GM06990 (cell line): Measurements from ENCODE around the gene LRRC27.

Source experiments
- DNase-seq: peaks from one replicate; pipeline ENCODE4 v3.0.0-alpha.2; 2011; ENCODE audit not compliant: insufficient read length; ENCODE audit errors: extremely low read depth
- H3K27me3 ChIP-seq: replicated peaks from 2 replicates; pipeline ENCODE4 v1.6.0; 2011; ENCODE audit warnings: low read length; ENCODE audit not compliant: control insufficient read depth, insufficient read depth
- H3K36me3 ChIP-seq: 2 replicates; pipeline ENCODE4 v1.5.1; 2011; ENCODE audit warnings: low read length; ENCODE audit not compliant: control insufficient read depth, insufficient read depth
- H3K4me3 ChIP-seq: replicated peaks from 2 replicates; pipeline ENCODE4 v1.5.1; 2011; ENCODE audit warnings: low read depth, mild to moderate bottlenecking, control low read depth, low read length
- TF ChIP-seq, protein P1 (sequence below): IDR thresholded peaks from 2 replicates; pipeline ENCODE4 v1.5.1; 2011; ENCODE audit warnings: low read length, control low read depth, mild to moderate bottlenecking, inconsistent platforms; ENCODE audit not compliant: insufficient read depth, poor library complexity, severe bottlenecking

Gene LRRC27

DNA sequence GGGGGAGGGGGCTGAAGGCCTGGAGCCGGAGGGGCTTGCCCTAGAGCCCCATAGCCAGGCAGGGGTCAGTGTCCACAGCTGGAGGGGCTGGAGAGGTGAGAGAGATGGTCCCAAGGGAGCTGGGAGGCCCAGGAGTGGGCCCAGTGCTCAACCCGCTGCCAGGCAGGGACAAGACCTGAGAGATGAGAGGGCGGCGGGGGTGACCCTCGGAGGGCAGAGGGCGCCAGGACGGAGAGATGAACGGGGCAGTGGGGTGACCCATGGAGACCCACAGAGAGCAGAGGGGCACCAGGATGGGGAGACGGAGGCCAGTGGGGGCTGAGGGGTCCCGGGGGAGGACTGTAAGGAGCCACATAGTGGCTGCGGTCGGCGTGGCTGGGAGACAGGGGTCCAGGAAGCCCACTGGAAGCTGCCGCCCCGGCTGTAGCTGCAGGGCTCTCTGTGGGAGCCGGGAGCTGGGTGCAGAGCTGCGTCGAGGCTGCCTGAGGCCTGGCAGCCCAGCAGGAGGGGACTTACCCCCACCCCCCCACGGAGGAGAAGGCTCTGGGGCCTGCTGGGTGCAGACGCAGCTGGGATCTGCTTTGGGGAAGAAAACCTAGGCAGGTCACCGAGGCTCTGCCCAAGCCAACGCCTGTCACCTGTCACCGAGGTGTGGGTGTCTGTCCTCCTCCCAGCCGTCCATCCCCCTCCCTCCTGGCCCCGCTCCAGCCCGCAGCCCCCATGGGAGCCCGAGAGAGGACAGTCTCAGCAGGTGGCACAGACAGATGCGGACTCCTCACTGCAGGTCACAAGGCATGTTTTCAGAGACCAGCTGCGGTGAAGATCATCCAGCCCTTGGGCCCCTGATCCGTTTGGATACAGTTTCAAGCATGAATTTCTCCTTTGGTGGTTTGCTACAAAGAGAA is 90.1 kb downstream of the LRRC27 start:
- peak; percentile 76 for DNase-seq
- Histone ChIP-seq H3K36me3 (no peaks in the 10 kb centered on the region), H3K4me3 (no peak overlapping the region), H3K27me3 (no peaks in the 10 kb centered on the region; the same call in 1 of the 2 replicates)
- TF ChIP-seq, protein P1, sequence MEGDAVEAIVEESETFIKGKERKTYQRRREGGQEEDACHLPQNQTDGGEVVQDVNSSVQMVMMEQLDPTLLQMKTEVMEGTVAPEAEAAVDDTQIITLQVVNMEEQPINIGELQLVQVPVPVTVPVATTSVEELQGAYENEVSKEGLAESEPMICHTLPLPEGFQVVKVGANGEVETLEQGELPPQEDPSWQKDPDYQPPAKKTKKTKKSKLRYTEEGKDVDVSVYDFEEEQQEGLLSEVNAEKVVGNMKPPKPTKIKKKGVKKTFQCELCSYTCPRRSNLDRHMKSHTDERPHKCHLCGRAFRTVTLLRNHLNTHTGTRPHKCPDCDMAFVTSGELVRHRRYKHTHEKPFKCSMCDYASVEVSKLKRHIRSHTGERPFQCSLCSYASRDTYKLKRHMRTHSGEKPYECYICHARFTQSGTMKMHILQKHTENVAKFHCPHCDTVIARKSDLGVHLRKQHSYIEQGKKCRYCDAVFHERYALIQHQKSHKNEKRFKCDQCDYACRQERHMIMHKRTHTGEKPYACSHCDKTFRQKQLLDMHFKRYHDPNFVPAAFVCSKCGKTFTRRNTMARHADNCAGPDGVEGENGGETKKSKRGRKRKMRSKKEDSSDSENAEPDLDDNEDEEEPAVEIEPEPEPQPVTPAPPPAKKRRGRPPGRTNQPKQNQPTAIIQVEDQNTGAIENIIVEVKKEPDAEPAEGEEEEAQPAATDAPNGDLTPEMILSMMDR, result no peak

DNA sequence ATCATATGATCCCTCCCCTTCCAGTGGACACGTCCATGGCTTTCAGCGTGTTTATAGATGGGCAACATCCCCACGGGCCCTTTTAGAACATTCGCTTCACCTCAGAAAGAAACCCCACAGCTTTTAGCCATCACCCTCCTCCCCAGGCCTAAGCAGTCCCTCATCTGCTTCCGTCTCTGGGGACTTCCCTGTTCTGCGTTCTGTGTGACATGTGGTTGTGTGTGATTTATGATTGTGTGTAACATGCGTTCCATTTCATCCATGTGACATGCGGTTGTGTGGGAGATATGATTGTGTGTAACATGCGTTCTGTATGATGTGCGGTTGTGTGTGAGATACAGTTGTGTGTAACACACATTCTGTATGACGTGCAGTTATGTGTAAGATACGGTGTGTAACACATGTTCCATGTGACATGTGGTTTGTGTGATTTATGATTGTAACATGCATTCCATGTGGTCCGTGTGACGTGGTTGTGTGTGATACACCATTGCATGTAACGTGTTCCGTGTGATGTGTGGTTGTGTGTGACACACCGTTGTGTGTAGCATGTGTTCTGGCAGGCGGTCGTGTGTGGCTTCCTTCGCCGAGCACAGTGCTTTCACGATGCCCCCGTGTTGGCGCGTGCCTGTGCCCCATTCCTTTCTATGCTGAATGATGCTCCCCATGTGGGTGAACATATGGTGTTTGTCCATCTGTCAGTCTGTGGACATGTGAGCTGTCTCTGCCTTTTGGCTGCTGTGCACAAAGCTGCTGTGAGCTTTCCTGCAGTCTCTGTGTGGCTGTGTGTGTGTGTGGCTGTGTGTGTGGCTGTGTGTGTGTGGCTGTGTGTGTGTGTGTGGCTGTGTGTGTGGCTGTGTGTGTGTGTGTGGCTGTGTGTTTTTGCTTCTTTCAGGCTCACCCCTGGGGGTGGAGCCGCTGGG is 91.2 kb downstream of the LRRC27 start:
- Histone ChIP-seq H3K36me3 (no peaks in the 10 kb centered on the region), H3K4me3 (no peak overlapping the region), H3K27me3 (no peaks in the 10 kb centered on the region; the same call in 1 of the 2 replicates)
- DNase-seq, result no peak
- TF ChIP-seq, protein P1, result no peak

DNA sequence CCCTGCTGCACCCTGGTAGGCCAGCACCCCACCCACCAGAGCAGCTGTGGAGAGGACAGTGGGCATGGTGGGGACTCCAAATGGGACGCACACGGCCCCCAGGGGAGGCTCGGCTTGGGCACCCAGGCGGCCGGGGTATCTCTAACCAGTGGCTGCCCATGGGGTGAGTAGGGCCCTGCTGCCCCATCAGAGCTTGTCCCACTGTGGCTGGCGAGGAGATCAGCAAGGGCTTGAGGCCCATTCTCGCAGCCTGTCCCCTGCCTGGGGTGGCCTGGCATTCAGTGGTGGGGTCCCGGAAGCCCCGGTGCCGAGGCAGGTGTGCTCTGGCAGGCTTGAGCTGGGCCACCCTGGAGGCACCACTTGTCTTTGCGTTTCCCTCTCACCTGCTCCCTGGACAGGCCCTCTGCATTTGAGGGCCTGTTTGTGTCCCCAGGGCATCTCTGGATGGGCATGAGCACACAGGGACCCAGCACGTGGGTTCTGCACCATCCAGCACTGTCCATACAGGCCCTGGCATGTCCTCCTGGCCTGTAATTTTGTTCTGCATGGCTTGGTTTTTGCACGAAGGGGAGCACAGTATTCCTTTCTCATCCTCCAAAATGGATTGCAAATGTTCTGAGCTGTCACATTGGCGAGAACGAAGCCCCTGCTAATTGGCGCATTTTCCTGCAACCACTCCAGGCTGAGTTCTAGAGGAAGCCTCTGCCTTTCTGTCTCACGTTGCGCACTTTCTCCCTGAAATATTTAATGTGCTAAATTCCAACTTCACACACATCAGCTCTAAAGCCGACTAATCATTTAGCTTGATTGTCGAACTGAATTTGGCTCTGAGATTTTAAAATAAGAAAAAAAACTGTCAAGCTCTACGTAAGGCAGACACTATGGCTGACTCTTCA is 92.2 kb downstream of the LRRC27 start:
- Histone ChIP-seq H3K36me3 (no peaks in the 10 kb centered on the region), H3K27me3 (no peaks in the 10 kb centered on the region), H3K4me3 (no peak overlapping the region)
- TF ChIP-seq, protein P1, result no peak
- DNase-seq, result no peak

DNA sequence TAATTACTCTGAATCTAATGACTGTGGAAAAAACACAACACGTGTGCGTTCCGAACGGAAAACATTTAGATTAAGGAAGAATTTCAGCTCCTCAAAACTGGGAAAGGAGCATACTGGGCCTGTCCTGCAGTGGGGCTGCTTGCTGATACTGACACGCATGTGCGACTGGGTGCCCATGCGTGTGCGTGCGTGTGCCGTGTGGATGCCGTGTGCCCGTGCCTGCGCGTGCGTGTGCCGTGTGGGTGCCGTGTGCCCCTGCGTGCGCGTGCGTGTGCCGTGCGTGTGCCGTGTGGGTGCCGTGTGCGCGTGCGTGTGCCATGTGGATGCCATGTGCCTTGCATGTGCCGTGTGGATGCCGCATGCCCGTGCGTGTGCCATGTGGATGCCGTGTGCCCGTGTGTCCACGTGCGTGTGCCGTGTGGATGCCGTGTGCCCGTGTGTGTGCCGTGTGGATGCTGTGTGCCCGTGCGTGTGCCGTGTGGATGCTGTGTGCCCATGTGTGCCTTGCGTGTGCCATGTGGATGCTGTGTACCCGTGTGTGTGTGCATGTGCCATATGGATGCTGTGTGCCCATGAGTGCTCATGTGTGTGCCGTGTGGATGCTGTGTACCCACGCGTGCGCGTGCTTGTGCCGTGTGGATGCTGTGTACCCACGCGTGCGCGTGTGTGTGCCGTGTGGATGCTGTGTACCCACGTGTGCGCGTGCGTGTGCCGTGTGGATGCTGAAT is 93.2 kb downstream of the LRRC27 start:
- H3K4me3 ChIP-seq, result no peak overlapping the region
- H3K27me3 ChIP-seq, result no peaks in the 10 kb centered on the region
- no peak for DNase-seq
- TF ChIP-seq, protein P1, result no peak
- no peaks in the 10 kb centered on the region for H3K36me3 ChIP-seq

DNA sequence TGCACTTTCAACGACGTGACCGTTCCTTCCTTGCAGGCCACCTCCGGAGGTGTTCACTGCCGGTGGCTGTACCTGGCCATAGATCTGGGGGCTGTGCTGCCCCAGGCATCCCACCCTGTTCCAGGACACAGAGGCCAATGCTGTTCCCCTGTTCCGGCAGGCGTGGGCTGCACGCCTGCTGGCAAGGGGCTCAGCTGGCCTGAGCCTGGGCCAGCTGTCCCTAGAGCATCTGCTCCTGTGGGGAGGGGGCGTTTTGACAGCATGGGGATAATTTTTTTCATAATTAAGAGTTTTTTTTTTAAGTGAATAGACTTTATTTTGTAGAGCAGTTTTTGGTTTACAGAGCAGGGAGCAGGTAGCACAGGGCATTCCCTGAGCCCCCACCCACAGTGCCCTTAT is 93.8 kb downstream of the LRRC27 start:
- DNase-seq, result no peak
- Histone ChIP-seq H3K27me3 (no peaks in the 10 kb centered on the region), H3K4me3 (no peak overlapping the region), H3K36me3 (no peaks in the 10 kb centered on the region)
- TF ChIP-seq, protein P1, result no peak
